WTC11 (cell line): Measurements from ENCODE around the gene PAGE5.

Experiments
- ZNF121 ChIP-seq: sonication (generic); formaldehyde crosslinking; IDR thresholded peaks from 2 replicates; pipeline ENCODE4 v1.8.0; 2023; ENCODE audit warnings: missing genetic modification reagents
- ZNF512 ChIP-seq: sonication (generic); formaldehyde crosslinking; IDR thresholded peaks from 2 replicates; pipeline ENCODE4 v1.8.1; 2022; ENCODE audit warnings: missing genetic modification reagents, borderline replicate concordance
- TF ChIP-seq, protein P1 (sequence below): fragments of 200-600 bp; IDR thresholded peaks from 2 replicates; pipeline ENCODE4 v1.8.0; 2022; ENCODE audit warnings: antibody characterized with exemption
- TF ChIP-seq, protein P2 (sequence below): sonication (generic); formaldehyde crosslinking; IDR thresholded peaks from 2 replicates; pipeline ENCODE4 v1.8.1; 2022; ENCODE audit warnings: low read depth, missing genetic modification reagents, borderline replicate concordance

- TF ChIP-seq, protein P1, sequence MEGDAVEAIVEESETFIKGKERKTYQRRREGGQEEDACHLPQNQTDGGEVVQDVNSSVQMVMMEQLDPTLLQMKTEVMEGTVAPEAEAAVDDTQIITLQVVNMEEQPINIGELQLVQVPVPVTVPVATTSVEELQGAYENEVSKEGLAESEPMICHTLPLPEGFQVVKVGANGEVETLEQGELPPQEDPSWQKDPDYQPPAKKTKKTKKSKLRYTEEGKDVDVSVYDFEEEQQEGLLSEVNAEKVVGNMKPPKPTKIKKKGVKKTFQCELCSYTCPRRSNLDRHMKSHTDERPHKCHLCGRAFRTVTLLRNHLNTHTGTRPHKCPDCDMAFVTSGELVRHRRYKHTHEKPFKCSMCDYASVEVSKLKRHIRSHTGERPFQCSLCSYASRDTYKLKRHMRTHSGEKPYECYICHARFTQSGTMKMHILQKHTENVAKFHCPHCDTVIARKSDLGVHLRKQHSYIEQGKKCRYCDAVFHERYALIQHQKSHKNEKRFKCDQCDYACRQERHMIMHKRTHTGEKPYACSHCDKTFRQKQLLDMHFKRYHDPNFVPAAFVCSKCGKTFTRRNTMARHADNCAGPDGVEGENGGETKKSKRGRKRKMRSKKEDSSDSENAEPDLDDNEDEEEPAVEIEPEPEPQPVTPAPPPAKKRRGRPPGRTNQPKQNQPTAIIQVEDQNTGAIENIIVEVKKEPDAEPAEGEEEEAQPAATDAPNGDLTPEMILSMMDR, result no peak
- TF ChIP-seq ZNF512 (no peak), ZNF121 (no peak)
- TF ChIP-seq, protein P2, sequence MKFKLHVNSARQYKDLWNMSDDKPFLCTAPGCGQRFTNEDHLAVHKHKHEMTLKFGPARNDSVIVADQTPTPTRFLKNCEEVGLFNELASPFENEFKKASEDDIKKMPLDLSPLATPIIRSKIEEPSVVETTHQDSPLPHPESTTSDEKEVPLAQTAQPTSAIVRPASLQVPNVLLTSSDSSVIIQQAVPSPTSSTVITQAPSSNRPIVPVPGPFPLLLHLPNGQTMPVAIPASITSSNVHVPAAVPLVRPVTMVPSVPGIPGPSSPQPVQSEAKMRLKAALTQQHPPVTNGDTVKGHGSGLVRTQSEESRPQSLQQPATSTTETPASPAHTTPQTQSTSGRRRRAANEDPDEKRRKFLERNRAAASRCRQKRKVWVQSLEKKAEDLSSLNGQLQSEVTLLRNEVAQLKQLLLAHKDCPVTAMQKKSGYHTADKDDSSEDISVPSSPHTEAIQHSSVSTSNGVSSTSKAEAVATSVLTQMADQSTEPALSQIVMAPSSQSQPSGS (CRISPR knock-in tag), result no peak
Measured at GRCh38 chrX:55240788-55241340, 20.7 kb downstream of the PAGE5 start.
